ENCODE measurements around the gene INPP1.

Gene INPP1

GRCh38 chr2:190344276-190344827, 963 bp downstream of the INPP1 start:
- TF ChIP-seq, protein P1, sequence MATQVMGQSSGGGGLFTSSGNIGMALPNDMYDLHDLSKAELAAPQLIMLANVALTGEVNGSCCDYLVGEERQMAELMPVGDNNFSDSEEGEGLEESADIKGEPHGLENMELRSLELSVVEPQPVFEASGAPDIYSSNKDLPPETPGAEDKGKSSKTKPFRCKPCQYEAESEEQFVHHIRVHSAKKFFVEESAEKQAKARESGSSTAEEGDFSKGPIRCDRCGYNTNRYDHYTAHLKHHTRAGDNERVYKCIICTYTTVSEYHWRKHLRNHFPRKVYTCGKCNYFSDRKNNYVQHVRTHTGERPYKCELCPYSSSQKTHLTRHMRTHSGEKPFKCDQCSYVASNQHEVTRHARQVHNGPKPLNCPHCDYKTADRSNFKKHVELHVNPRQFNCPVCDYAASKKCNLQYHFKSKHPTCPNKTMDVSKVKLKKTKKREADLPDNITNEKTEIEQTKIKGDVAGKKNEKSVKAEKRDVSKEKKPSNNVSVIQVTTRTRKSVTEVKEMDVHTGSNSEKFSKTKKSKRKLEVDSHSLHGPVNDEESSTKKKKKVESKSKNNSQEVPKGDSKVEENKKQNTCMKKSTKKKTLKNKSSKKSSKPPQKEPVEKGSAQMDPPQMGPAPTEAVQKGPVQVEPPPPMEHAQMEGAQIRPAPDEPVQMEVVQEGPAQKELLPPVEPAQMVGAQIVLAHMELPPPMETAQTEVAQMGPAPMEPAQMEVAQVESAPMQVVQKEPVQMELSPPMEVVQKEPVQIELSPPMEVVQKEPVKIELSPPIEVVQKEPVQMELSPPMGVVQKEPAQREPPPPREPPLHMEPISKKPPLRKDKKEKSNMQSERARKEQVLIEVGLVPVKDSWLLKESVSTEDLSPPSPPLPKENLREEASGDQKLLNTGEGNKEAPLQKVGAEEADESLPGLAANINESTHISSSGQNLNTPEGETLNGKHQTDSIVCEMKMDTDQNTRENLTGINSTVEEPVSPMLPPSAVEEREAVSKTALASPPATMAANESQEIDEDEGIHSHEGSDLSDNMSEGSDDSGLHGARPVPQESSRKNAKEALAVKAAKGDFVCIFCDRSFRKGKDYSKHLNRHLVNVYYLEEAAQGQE (IDR thresholded peaks at IDR 0.05; ENCODE audit: insufficient read depth in 1 of 2, low read depth in 2 of 2, low read length in 2 of 2) = no peak

GRCh38 chr2:190350371-190350770, 7.0 kb downstream of the INPP1 start:
- TF ChIP-seq POLR2AphosphoS5 (IDR thresholded peaks at IDR 0.05; ENCODE audit: low read depth, low read length) (no peak), FOXP2 (optimal IDR thresholded peaks at IDR 0.05; ENCODE audit: borderline replicate concordance, extremely low read depth, extremely low read length, insufficient read depth) (no peak), SIN3A (IDR thresholded peaks at IDR 0.05; ENCODE audit: borderline replicate concordance, insufficient read depth, low read length) (no peak), TAF1 (IDR thresholded peaks at IDR 0.05; ENCODE audit: borderline replicate concordance, insufficient read depth, low read length) (no peak)
- TF ChIP-seq, protein P1 (IDR thresholded peaks at IDR 0.05; ENCODE audit: insufficient read depth in 1 of 2, low read depth in 2 of 2, low read length in 2 of 2) = no peak

DNA sequence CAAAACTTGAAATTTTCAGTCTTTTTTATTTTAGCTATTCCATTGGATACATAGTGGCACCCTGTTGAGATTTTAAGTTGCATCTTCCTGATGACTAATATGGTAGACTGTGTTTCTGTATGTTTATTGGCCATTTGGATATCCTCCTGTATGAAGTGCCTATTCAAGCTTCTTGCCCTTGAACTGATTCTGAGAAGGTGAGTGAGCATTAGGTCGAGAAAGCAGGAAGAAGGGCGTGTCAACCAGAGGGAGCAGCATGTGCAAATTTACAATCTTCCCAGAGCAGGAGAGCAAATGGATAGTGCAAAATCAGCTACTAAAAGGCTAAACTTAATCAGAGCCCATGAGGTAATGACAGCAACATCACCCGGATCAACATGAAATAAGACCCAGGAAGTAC, 8.6 kb downstream of the INPP1 start:
- TF ChIP-seq, protein P1 (IDR thresholded peaks at IDR 0.05; ENCODE audit: insufficient read depth in 1 of 2, low read depth in 2 of 2, low read length in 2 of 2) = no peak
- TF ChIP-seq SIN3A (IDR thresholded peaks at IDR 0.05; ENCODE audit: borderline replicate concordance, insufficient read depth, low read length) = no peak
- no peak for TF ChIP-seq POLR2AphosphoS5 (IDR thresholded peaks at IDR 0.05; ENCODE audit: low read depth, low read length)
- TF ChIP-seq TAF1 (IDR thresholded peaks at IDR 0.05; ENCODE audit: borderline replicate concordance, insufficient read depth, low read length) = no peak
- TF ChIP-seq FOXP2 (optimal IDR thresholded peaks at IDR 0.05; ENCODE audit: borderline replicate concordance, extremely low read depth, extremely low read length, insufficient read depth) = no peak

DNA sequence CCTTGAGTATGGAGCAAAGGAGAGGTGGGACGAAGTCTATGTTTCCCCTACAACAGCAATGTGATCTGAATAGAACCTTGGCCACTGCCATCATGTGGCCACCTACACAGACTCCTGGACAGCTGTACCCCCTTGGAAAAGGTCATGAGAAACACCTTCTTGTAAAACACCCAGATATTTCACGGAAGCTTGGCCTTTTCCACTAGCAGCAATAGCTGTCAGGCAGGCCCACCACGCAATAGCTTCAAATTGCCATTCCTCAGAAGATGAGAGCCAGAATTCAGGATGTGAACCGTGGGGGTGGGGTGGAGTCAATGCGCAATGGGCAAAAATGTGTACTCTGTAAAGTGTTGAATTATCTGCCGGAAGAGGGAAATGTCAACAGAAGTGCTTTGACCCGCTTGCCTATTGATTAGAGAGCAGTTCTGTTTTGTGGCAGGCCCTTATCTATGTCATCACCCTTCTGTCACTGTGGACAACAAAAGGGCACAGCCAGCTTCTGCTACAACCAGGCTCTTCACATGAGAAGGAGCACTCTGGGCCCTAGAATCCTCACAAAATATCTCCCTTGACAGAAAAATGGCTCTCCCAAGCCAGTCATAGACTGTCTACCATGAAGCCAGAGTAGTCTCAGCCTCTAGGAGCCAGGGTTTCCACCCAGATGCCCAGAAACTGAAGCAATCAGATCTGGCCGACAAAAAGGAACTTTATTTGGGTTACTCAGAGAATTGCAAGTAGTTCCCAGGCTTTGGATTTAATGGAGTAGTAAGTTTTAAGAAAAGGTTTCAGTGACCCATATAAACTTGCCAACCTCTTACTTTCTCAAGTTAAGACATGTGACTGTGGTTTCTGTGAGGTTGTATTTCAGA, 9.5 kb downstream of the INPP1 start:
- TF ChIP-seq POLR2AphosphoS5 (IDR thresholded peaks at IDR 0.05; ENCODE audit: low read depth, low read length) (no peak), FOXP2 (optimal IDR thresholded peaks at IDR 0.05; ENCODE audit: borderline replicate concordance, extremely low read depth, extremely low read length, insufficient read depth) (peak; percentile 23), TAF1 (IDR thresholded peaks at IDR 0.05; ENCODE audit: borderline replicate concordance, insufficient read depth, low read length) (no peak)

- TF ChIP-seq, protein P1 (IDR thresholded peaks at IDR 0.05; ENCODE audit: insufficient read depth in 1 of 2, low read depth in 2 of 2, low read length in 2 of 2) = no peak
- TF ChIP-seq TAF1 (IDR thresholded peaks at IDR 0.05; ENCODE audit: borderline replicate concordance, insufficient read depth, low read length) = no peak
- TF ChIP-seq SIN3A (IDR thresholded peaks at IDR 0.05; ENCODE audit: borderline replicate concordance, insufficient read depth, low read length) = no peak
- no peak for TF ChIP-seq POLR2AphosphoS5 (IDR thresholded peaks at IDR 0.05; ENCODE audit: low read depth, low read length)
- no peak for TF ChIP-seq FOXP2 (optimal IDR thresholded peaks at IDR 0.05; ENCODE audit: borderline replicate concordance, extremely low read depth, extremely low read length, insufficient read depth)
Observed at GRCh38 chr2:190353537-190353899, 10.1 kb downstream of the INPP1 start.
